HG03354 (cell line): Measurements from ENCODE around the gene PRKACB.
"Not testable (repeated sequence)": the region's sequence is repeated elsewhere in the genome, so short reads cannot be mapped to it uniquely, and the experiment has no call there.

Experiments
- ATAC-seq: cut with Tn5 transposase; IDR thresholded peaks from one replicate; pipeline ENCODE4 v1.9.1; 2021; ENCODE audit warnings: mild to moderate bottlenecking; ENCODE audit not compliant: unreplicated experiment, poor library complexity, severe bottlenecking

Gene PRKACB

DNA sequence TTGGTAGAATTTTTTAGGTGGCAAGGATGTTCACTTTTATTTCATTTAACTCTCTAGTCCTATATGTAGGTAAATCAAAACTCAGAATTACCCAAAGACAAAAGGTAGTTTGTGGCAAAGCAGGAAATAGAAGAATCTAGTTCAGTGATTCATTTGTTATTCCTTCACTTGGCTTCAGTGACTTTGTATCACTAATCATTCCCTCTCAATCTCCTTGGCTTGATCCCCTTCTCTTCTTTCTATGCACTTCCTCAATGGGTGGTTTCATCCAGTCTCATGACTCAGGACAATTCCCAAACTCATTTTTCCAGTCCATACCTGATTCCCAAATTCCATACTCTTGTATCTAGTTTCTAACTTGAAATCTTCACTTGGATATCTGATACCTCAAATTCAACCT, 64.9 kb downstream of the PRKACB start:
- ATAC-seq: no peak

DNA sequence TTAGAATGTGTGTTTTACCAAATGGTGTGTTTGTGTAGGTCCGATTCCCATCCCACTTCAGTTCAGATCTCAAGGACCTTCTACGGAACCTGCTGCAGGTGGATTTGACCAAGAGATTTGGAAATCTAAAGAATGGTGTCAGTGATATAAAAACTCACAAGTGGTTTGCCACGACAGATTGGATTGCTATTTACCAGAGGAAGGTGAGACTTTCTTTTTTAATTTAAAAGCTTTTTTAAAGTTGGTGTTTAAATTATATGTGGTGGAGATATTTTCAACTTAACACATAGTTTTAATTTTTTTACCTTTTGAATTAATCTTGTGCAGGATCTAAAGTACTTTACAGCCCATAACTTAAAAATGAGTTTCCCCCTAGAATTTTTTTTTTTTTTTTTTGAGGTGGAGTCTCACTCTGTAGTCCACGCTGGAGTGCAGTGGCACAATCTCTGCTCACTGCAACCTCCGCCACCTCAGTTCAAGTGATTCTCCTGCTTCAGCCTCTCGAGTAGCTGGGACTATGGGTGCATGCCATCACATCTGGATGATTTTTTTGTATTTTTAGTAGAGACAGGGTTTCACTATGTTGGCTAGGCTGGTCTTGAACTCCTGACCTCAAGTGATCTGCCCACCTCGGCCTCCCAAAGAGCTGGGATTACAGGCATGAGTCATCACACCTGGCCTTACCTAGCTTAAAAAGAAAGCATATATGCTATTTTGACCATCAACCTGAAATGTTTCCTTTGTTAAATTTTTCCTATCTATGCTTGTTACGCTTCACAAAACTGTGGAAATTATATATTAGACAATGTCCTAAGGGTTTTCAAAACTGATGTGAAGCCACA, 70.3 kb downstream of the PRKACB start:
- no peak for ATAC-seq

DNA sequence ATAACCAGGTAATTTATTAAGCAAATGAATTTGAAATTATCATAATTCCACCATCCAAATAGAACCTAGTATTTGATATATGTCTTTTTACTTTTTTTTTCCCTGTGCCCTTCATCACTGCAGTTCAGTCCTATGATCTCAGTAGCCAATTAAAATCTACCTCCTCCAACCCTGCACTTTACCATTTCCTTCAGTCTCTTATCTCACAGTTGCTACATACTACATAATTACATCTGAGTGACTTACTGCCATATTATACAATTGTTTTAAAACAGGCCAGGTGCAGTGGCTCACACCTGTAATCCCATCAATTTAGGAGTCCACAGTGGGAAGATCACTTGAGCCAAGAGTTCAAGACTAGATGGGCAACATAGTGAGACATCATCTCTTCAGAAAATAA, 73.2 kb downstream of the PRKACB start:
- no peak for ATAC-seq

DNA sequence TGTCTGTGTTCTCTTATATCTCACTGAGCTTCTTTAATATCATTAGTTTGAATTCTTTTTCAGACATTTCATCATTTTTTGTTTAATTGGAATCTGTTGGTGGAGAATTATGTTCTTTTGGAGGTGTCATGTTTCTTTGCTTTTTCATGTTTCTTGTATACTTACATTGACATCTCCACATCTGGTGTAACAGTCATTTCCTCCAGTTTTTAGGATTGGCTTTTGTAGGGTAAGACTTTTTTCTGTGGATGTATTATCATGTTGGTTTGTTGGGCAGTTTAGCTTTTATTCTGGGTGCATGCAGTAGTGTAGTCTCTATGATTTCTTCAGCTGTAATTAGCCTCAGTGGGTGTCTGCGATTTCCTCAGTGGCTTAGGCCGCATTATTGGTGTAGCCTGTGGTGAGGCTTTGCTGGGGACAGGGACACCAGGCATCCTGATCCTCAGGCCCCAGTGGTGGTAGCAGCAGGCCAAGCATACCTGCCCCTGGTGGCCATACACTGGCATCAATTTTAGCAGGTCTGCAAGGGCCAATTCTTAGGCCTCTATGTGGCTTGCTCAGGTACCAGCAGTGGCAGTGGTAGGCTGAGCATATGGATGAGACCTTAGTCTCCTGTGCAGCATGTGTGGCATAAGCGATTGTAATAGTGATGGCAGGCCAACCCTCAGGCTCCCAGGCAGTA, 79.8 kb downstream of the PRKACB start:
- no peak for ATAC-seq

DNA sequence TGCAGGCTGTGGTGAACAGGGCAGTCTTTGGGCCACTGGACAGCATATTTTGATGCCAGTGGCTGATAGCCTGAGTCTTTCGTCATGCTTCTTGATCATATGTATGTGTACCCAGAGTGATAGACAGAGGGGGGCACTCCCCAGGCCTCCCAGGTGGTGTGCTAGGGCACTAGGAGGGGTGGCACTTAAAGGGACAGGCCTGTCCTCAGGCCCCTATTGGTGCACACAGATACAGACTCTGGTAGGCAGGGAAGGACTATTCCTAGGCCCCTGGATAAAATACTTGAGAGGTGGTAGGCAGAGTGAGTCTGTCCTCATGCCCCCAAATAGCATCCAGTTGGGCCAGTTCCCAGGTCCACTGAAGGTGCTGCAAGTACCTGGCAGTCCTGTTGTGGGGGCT, 80.8 kb downstream of the PRKACB start:
- no peak for ATAC-seq

DNA sequence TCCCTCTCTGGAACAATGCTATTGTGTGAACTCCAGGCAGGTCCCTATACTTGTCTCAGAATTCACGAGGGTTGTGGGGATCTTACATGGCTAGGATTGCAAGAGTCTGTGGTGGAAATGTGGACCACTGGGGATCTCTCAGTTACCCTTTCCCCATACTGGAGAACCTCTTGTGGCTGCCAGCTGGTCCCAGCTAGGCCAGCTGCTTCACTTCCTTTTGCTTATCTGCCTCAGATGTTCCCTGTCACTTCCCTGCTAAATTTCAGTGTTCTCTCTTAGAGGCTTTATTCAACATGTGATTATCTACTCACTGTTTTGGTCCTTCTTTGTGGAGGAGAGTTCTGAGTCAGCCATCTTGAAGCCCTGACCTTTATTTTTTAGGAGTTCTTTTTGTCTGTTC, 81.6 kb downstream of the PRKACB start:
- ATAC-seq: no peak

DNA sequence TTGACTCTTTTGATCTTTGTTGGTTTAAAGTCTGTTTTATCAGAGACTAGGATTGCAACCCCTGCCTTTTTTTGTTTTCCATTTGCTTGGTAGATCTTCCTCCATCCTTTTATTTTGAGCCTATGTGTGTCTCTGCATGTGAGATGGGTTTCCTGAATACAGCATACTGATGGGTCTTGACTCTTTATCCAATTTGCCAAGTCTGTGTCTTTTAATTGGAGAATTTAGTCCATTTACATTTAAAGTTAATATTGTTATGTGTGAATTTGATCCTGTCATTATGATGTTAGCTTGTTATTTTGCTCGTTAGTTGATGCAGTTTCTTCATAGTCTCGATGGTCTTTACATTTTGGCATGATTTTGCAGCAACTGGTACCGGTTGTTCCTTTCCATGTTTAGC, 88.6 kb downstream of the PRKACB start:
- not testable (repeated sequence) for ATAC-seq

DNA sequence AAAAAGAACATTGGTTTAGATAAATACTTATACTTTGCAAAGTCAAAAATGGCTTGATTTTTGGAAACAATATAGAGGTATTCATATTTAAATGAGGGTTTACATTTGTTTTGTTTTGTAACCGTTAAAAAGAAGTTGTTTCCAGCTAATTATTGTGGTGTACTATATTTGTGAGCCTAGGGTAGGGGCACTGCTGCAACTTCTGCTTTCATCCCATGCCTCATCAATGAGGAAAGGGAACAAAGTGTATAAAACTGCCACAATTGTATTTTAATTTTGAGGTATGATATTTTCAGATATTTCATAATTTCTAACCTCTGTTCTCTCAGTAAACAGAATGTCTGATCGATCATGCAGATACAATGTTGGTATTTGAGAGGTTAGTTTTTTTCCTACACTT, 92.2 kb downstream of the PRKACB start:
- no peak for ATAC-seq

DNA sequence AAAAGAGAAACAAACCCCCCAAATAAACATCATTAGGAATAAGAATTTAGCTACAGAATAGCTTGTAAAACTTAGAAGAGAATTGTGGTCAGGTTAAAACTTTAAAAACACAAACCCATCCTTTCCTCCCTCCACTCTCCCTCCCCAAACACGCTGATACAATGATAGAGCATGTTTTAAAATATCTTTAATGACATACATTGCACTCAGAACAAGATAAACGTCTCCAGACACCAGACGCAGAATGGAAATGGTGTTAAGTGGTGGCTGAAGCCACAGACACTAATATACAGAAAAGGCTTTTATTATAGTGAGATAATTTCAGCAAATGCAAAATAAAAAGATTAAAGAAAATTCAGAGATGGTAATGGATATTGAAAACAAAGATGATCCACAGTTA, 98.6 kb downstream of the PRKACB start:
- no peak for ATAC-seq

DNA sequence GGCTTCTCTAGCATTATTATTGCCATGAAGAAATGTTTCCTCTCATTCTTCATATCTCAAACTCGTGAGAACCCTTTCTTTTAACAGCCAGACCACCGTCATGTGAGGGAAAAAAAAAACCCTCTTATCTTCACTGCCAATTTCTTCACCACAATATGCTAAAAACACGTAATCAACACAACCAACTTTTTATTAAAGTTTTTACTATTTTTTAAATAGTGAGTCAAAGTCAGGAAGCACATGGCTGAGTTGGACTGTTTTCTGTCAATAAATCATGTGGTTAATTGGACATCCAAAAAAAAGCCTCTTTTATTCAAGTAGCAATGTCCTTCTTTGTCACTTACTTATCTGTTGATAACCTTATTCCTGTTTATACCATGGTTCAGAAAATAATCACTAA, 101.5 kb downstream of the PRKACB start:
- ATAC-seq: no peak

DNA sequence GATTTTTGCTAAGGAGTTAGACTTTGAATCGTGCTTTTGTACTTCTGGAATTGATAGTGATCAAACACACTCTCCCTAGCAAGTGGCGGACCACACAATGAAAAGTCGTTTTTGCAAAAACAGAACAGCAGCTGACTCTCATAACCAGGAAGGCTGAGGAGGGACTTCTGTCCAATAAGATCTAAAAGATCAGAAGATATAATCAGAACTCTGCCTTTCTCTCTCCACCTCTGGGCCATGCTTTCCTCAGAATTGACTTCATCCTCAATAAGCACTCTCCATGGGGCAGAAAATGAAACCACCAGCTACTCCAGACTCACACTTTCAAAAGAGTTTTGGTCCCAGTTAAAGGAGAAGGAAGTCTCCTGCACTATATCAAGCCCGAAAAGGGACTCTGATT, 102.1 kb downstream of the PRKACB start:
- ATAC-seq: no peak

DNA sequence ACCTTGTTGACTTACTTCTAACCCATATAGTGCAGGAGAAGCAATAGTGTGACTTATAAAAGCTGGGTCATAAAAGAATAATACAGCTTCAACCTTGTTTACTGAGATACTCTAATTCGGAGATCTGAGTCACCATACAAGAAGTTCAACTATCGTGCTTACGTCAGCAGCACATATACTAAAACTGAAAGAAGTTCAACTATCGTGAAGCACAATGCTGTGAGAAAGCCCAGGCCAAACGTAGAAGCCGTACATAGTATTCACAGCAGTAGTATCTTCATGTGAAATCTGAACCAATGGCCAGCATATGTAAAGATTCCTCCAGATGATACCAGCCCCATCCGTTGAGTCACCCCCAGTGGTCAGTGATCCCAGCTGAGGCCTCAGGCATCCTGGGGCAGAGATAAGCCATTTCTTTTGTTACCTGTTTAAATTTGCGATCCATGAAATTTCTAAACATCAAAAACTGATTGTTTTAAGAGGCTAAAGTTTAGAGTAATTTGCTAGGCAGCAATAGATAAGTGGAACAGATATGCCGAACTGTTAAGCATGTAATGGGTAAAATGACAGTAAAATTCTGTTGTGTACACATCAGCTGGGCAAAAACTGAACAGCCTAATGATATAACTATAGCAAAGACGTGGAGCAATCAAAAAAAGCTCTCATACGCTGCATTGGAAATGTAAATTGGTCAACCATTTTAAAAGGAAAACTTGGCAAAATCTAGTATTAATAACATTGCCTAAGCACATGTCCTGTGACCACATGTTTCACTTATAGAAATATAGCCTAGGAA, 103.6 kb downstream of the PRKACB start:
- no peak for ATAC-seq

DNA sequence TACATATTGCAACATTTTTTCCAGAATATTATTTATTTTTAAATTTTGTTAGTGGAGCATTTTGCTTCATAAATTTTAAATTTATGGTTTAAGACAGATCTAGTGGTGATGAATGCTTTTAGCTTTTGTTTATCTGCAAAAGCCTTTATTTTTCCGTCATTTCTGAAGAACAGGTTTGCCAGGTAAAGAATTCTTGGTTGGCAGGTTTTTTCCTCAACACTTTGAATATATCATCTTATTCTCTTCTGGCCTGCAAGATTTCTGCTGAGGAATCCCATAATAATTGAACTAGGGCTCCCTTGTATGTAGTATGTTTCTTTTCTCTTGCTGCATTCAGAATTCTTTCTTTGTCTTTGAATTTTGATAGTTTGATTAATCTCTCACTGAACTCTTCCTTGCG, 106.6 kb downstream of the PRKACB start:
- ATAC-seq: no peak

DNA sequence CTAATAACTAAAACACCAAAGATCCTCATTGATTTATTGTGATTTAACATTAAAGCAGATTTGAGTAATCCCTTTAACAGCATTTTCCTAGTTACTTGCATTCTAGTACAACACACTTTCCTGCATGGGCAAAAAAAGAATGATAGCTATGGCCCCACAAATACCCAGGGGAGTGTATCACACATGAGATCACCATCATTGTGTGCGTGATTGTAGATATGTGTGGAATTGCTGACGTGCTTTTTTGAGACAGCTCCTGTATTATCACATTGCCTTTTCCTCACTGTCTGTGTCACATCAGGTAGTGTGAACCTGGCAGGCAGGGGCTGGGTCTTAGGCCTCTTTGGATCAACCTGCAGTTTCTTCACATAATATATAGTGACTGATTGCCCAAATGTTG, 109.0 kb downstream of the PRKACB start:
- no peak for ATAC-seq

DNA sequence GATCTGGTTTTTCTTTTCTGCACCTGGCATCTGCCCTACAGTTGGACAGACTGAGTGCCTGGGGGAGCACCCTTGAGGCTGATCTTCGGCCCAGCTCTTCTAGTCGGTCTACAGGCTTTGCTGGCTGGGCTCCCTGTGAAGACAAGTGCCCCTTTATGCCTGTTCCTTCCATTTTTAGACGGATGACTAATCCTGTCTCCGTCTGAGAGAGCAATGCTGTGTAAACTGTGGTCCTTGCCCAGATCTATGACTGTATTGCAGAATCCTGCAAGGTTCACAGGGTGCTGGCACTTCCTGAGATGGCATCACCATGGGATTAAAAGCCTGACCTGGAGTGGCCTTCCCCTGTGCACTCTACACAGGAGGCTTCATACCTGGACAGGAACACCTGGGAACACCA, 109.8 kb downstream of the PRKACB start:
- no peak for ATAC-seq

DNA sequence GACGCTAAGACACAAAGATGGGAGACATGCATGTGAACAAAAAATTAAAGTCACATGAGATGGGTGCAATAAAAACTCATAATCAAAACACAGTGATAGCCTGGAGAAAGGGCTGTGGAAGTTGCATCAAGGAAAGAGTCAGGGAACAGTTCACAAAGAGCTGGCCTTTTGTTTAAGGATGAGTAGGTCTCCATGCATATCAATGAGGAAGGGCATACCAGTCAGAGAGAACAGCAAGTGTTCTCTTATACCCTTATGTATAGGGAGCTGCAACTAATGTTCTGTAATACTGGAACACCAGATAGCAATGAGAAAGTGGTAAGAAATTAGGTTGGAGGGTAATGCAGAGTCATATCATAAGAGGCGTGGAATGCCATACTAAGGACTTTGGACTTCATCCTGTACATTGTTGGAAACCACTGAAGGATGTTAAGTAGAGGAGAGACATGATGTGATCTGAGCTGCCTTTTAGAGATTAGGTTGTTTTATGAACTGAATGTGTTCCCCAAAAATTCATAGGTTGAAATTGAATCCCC, 110.7 kb downstream of the PRKACB start:
- no peak for ATAC-seq

DNA sequence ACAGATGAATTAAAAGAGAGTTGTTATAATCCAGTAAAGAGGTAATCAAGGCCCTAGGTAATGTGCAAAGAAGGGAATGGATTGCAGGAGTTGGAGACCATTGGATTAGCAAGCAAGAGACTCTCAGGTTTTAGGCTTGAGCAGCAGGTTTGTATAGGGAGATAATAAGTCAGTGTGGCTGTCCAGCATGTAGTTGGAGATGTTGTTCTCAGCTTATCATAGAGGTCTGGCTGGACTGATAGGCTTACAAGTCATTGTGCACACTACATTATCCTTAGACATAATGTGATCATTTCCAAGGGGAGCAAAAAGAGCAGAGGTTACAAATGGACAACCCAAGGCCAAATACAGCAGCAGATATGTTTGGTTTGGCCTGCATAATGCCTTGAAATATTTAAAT, 111.5 kb downstream of the PRKACB start:
- ATAC-seq: no peak

DNA sequence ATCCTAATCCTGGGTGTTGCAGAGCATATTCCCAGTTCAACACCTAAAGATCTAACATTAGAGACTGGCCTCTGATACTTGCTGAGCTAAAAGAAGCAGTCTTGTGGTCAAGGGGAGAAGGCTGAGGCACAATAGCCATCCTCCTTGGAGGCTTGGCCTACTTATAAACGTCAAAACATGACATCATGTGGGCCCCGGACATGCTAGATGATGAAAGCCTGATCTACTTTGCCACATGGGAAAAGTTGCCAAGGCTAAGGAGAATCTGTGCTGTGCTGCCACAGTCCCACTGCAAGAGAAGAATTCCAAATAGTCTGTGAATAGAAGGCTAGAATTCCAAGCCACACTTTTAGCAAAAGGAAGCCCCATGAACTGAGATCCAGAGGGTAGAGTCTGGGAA, 113.5 kb downstream of the PRKACB start:
- no peak for ATAC-seq

DNA sequence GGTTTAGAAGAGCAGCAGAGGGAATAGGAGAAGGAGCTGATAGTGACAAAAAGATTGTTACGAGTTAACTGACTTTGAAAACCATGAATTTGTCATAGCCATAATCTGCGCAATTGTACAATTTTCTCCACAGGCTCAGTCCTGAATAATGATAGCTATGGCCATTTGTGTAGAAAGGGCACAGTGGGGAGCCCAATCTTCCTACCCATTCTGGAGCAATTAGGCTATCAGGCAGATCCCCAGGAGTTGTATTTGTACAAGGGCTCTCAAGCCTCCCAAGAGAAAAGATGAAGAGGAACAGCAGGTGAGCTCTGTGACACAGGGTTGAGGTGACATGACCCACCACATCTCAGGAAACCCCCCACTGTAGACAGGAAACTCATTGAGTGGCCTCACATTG, 115.3 kb downstream of the PRKACB start:
- ATAC-seq: no peak

DNA sequence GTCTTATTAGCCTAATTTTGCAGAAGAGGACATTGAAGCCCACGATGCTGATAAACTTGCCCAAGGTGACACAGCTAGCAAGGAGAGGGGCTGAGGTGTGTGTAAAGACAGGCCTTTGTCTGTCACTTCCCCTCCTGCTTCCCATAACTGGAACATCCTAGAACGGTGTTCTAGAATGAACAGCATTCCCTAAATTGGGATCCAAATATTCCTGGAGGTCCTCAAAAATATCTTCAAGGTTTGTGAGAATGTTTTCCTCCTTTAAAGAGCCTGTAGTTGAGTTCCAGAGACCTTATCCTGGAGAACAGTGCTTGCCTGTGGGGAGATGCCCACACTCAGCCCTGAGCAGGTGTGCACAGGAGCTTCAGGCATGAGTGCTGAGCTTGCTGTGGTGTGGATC, 115.9 kb downstream of the PRKACB start:
- ATAC-seq: no peak
